GM12878 (cell line): ENCODE data around the gene CD248. TPM values are rescaled to one million over a fixed set of nuclear protein-coding genes. Genes with fewer than 3 reads are reported as not detected.

Source experiments
- ATAC-seq: fragments of 200-7000 bp; cut with Tn5 transposase; 3 replicates; pipeline ENCODE4 v1.9.1; 2020; ENCODE audit warnings: mild to moderate bottlenecking, moderate library complexity
- BruUV-seq: library from RNA; stranded (reverse); fragments of 400-500 nt; replicated peaks from 2 replicates; lab custom pipeline; 2021; lab: Mats Ljungman, UMichigan
- CTCF ChIA-PET: fragments of 300-600 bp; sonication (Branson Sonifier 250); formaldehyde crosslinking; extraction: SDS; loops from one replicate; lab custom pipeline; 2021; ENCODE audit warnings: inconsistent platforms; lab: Yijun Ruan, JAX
- POLR2A ChIA-PET: fragments of 350-600 bp; formaldehyde crosslinking; extraction: SDS; loops from one replicate; lab custom pipeline; 2021; ENCODE audit warnings: inconsistent platforms; lab: Charles Lee
- RAD21 ChIA-PET: fragments of 300-600 bp; sonication (Branson Sonifier 250); formaldehyde crosslinking; loops from one replicate; lab custom pipeline; 2023; ENCODE audit warnings: antibody characterized with exemption; ENCODE audit not compliant: unreplicated experiment; lab: Charles Lee
- SMC1A ChIA-PET: fragments of 300-600 bp; sonication (Branson Sonifier 250); formaldehyde crosslinking; loops from one replicate; lab custom pipeline; 2023; ENCODE audit not compliant: unreplicated experiment, uncharacterized antibody; lab: Charles Lee
- DNase-seq: peaks from one replicate; pipeline ENCODE4 v3.0.0-alpha.2; 2011; ENCODE audit warnings: low read depth, low spot score
- FAIRE-seq: peaks from 3 replicates; lab custom pipeline; 2011; peaks lifted over from hg19 to GRCh38; lab: Jason Lieb, UNC
- H2AFZ ChIP-seq: 2 replicates; pipeline ENCODE4 v1.6.0; 2011; ENCODE audit warnings: low read depth, low read length, control low read depth; ENCODE audit not compliant: control insufficient read depth
- H3K27ac ChIP-seq: 2 replicates; pipeline ENCODE4 v1.5.1; 2011; ENCODE audit warnings: control low read depth; ENCODE audit not compliant: control insufficient read depth, insufficient read depth
- H3K27me3 ChIP-seq, 2 experiments: replicated peaks in 1 of 2; 2 replicates each; pipeline versions ENCODE4 v1.6.0 to v1.6.1; 2011; ENCODE audit warnings: low read length in 1 of 2; ENCODE audit not compliant: control insufficient read depth in 2 of 2, insufficient read depth in 2 of 2
- H3K36me3 ChIP-seq, 2 experiments: 2 replicates each; pipeline ENCODE4 v1.5.1; 2011; ENCODE audit warnings: low read length in 1 of 2; ENCODE audit not compliant: control insufficient read depth in 2 of 2, insufficient read depth in 2 of 2
- H3K4me1 ChIP-seq: 2 replicates; pipeline ENCODE4 v1.6.1; 2011; ENCODE audit warnings: mild to moderate bottlenecking, low read length, moderate library complexity, mixed read lengths; ENCODE audit not compliant: control insufficient read depth, insufficient read depth
- H3K4me2 ChIP-seq: 2 replicates; pipeline ENCODE4 v1.6.0; 2011; ENCODE audit warnings: control low read depth; ENCODE audit not compliant: control insufficient read depth, insufficient read depth
- H3K4me3 ChIP-seq: fragments of 200-600 bp; sonication (generic); 2 replicates; pipeline ENCODE4 v1.5.1; 2016
- H3K79me2 ChIP-seq: 2 replicates; pipeline ENCODE4 v1.6.0; 2011; ENCODE audit warnings: low read length; ENCODE audit not compliant: control insufficient read depth, insufficient read depth
- H3K9ac ChIP-seq: 2 replicates; pipeline ENCODE4 v1.8.0; 2011; ENCODE audit warnings: low read length, control low read depth, mixed read lengths; ENCODE audit not compliant: control insufficient read depth, insufficient read depth
- H3K9me3 ChIP-seq: replicated peaks from 3 replicates; pipeline ENCODE4 v1.5.1; 2011; ENCODE audit warnings: mild to moderate bottlenecking, low read length; ENCODE audit not compliant: control insufficient read depth, insufficient read depth
- H4K20me1 ChIP-seq: 2 replicates; pipeline ENCODE4 v1.6.0; 2011; ENCODE audit not compliant: control insufficient read depth, insufficient read depth
- CBFB ChIP-seq: IDR thresholded peaks from 2 replicates; pipeline ENCODE4 v1.6.1; 2016; ENCODE audit warnings: antibody characterized with exemption, low read depth
- CREM ChIP-seq: IDR thresholded peaks from 2 replicates; pipeline ENCODE4 v1.6.1; 2014; ENCODE audit warnings: antibody characterized with exemption, low read depth
- E4F1 ChIP-seq: fragments of 450-650 bp; IDR thresholded peaks from 2 replicates; pipeline ENCODE4 v1.6.1; 2018; ENCODE audit warnings: borderline replicate concordance, mild to moderate bottlenecking; ENCODE audit not compliant: partially characterized antibody
- HDAC2 ChIP-seq: fragments of 200-600 bp; sonication (generic); IDR thresholded peaks from 2 replicates; pipeline ENCODE4 v1.6.1; 2017
- JUND ChIP-seq: IDR thresholded peaks from 2 replicates; pipeline ENCODE4 v1.6.1; 2012; ENCODE audit warnings: low read depth, mild to moderate bottlenecking, low read length, improper control_type of control experiment, moderate library complexity
- KAT2A ChIP-seq: conservative IDR thresholded peaks from 2 replicates; pipeline ENCODE4 v1.6.1; 2011; ENCODE audit warnings: low read depth, low read length; ENCODE audit not compliant: control insufficient read depth
- KLF5 ChIP-seq: fragments of 450-650 bp; IDR thresholded peaks from 2 replicates; pipeline ENCODE4 v1.6.1; 2014; ENCODE audit warnings: mild to moderate bottlenecking; ENCODE audit not compliant: partially characterized antibody
- MAX ChIP-seq: IDR thresholded peaks from 2 replicates; pipeline ENCODE4 v1.6.1; 2012; ENCODE audit warnings: low read depth, low read length, improper control_type of control experiment
- MXI1 ChIP-seq: fragments of 150-350 bp; IDR thresholded peaks from 2 replicates; pipeline ENCODE4 v1.6.1; 2011; ENCODE audit warnings: low read depth, mild to moderate bottlenecking, inconsistent platforms, low read length, improper control_type of control experiment
- POLR2A ChIP-seq: IDR thresholded peaks from 2 replicates; pipeline ENCODE4 v1.6.1; 2011; ENCODE audit warnings: low read depth, mild to moderate bottlenecking, low read length
- SMARCA5 ChIP-seq: fragments of 450-650 bp; IDR thresholded peaks from 2 replicates; pipeline ENCODE4 v1.6.1; 2017; ENCODE audit warnings: mild to moderate bottlenecking
- SRF ChIP-seq, 2 experiments: IDR thresholded peaks; 2 replicates each; pipeline ENCODE4 v1.6.1; 2011; ENCODE audit warnings: low read depth in 2 of 2, low read length in 2 of 2, mild to moderate bottlenecking in 1 of 2, moderate library complexity in 1 of 2
- ZBED1 ChIP-seq: IDR thresholded peaks from 2 replicates; pipeline ENCODE4 v1.6.1; 2016; ENCODE audit warnings: borderline replicate concordance
- ZNF217 ChIP-seq: fragments of 450-650 bp; IDR thresholded peaks from 2 replicates; pipeline ENCODE4 v1.6.1; 2017; ENCODE audit warnings: antibody characterized with exemption, mild to moderate bottlenecking
- WGBS: methylation state at CpG from one replicate; pipeline ENCODE4 v1.1.6; 2016; ENCODE audit warnings: low lambda C conversion rate; ENCODE audit not compliant: insufficient replicate concordance, insufficient coverage; ENCODE audit errors: missing lambda C conversion rate; 5-methylcytosine and 5-hydroxymethylcytosine counted together
- in situ Hi-C: fragments of 300-500 bp; cut with MboI; formaldehyde crosslinking; loops from 9 replicates; pipeline ENCODE4 v1.14.3; 2018; ENCODE audit warnings: mixed read lengths
- intact Hi-C: fragments of 100-400 bp; cut with micrococcal nuclease; formaldehyde crosslinking; loops from one replicate; pipeline ENCODE4 v1.14.2; 2022; ENCODE audit not compliant: unreplicated experiment
- polyA plus RNA-seq, 11 experiments: library from polyadenylated mRNA; depleted of rRNA in 4 of 11; unstranded in 6 of 11; stranded (reverse) in 5 of 11; fragments of >200 nt; fragmentation: Nextera tagmentation in 4 of 11; fragmentation: Illumina TruSeq in 1 of 11; extraction: Ambion mirVana in 4 of 11; extraction: Trizol in 1 of 11; gene quantifications; 1 replicate in 1 of 11; 2 replicates in 10 of 11; pipeline versions ENCODE4 v1.2.1 to v1.2.3, GENCODE V29; 2011 to 2016; ENCODE audit warnings: inconsistent platforms in 2 of 11, missing spikeins in 2 of 11, low read depth in 1 of 11
- total RNA-seq, 4 experiments: library from RNA; depleted of rRNA in 3 of 4; stranded (reverse); fragments of >200 nt in 3 of 4; fragmentation: Illumina TruSeq in 1 of 4; extraction: Trizol in 1 of 4; gene quantifications; 2 replicates each; pipeline versions ENCODE4 v1.2.1 to v1.2.3, GENCODE V29; 2013 to 2021

CD248 gene
- total and polyA plus RNA-seq, 10 of the 15 experiments (the other 5 are each of a cell fraction or from before 2014, with no cell fraction given), result 0.10 to 0.21 (median 0.20) TPM; not detected in 7

DNA sequence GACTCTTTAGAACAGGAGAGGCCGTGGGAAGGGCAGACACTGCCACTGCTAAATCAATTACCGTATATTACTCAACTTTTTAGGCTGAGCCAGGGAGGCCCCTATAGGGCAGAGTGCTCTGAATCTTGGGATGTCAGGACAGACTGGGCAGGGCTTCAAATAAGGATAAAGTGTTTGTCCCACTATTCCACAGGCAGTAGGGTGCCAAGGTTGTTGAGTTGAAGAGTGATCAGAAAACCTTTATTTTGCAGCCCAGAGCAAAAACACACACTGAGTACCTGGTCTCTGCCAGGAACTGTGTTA lies 32.2 kb upstream of the CD248 start:
- SMC1A ChIA-PET, result no interaction called here
- no peaks in the 10 kb centered on the region for H3K36me3 ChIP-seq
- BruUV-seq, result no TSS peak
- H3K79me2 ChIP-seq, result peaks cover 9% of the 10 kb centered on the region
- peaks cover 12% of the 10 kb centered on the region for H3K4me1 ChIP-seq
- no peak overlapping the region for H3K4me3 ChIP-seq
- no peaks in the 10 kb centered on the region for H3K9me3 ChIP-seq
- ATAC-seq (no peak), FAIRE-seq (no peak), DNase-seq (no peak)
- H3K4me2 ChIP-seq, result no peak overlapping the region
- WGBS, result 100% methylated on average over 2 of the region's 2 CpGs
- no peaks in the 10 kb centered on the region for H3K27me3 ChIP-seq
- no peak overlapping the region for H3K27ac ChIP-seq
- no peak for TF ChIP-seq KLF5
- no peak for TF ChIP-seq MXI1
- no peak for TF ChIP-seq ZBED1
- TF ChIP-seq JUND, result no peak
- CTCF ChIA-PET, result interaction anchor here (1.0 kb wide), 1 partner anchor 40 kb away, joined by 3 read pairs; no protein-coding TSS in a partner anchor
- in situ Hi-C loops (no loop called here), intact Hi-C loops (no loop called here)
- no peak overlapping the region for H2AFZ ChIP-seq
- RAD21 ChIA-PET, result no interaction called here
- H3K9ac ChIP-seq, result no peak overlapping the region
- no peaks in the 10 kb centered on the region for H4K20me1 ChIP-seq
- POLR2A ChIA-PET, result interaction anchor here (0.7 kb wide), 1 partner anchor 1032 kb away, joined by 4 read pairs; no protein-coding TSS in a partner anchor

- Histone ChIP-seq H3K4me2 (peak within 1 kb of the TSS; percentile 88), H2AFZ (peak within 1 kb of the TSS; percentile 93), H3K27me3 (no peaks in the 10 kb centered on the region), H3K9me3 (no peaks in the 10 kb centered on the region), H3K4me1 (peaks cover 17% of the 10 kb centered on the region), H3K9ac (peak within 1 kb of the TSS; percentile 84; the same call in 1 of the 2 replicates), H3K36me3 (no peaks in the 10 kb centered on the region), H3K79me2 (peaks cover 17% of the 10 kb centered on the region), H4K20me1 (no peaks in the 10 kb centered on the region), H3K27ac (peak within 1 kb of the TSS; percentile 61; the same call in 1 of the 2 replicates), H3K4me3 (peak within 1 kb of the TSS; percentile 90)
- ATAC-seq (peak; percentile 72), DNase-seq (peak; percentile 98), FAIRE-seq (no peak)
- under 1% methylated on average over 47 of the region's 101 CpGs for WGBS
- POLR2A ChIA-PET, result interaction anchor here (0.6 to 3.9 kb wide), 4 partner anchors 12 to 212 kb away, joined by 3 to 16 read pairs (median 4); partner anchors contain the start of gene RIN1
- in situ Hi-C loops (no loop called here), intact Hi-C loops (no loop called here)
- BruUV-seq, result no TSS peak
- RAD21 ChIA-PET, result interaction anchor here (1.1 to 2.0 kb wide), 2 partner anchors 13 to 36 kb away, joined by 3 to 6 read pairs; no protein-coding TSS in a partner anchor
- SMC1A ChIA-PET, result interaction anchor here (0.7 to 1.5 kb wide), 3 partner anchors 35 to 59 kb away, joined by 3 to 4 read pairs (median 4); partner anchors contain the start of gene YIF1A
- CTCF ChIA-PET, result interaction anchor here (1.4 to 7.4 kb wide), 4 partner anchors 16 to 42 kb away, joined by 4 to 44 read pairs (median 9); no protein-coding TSS in a partner anchor
- TF ChIP-seq ZNF217 (peak; percentile 56; the same call in 1 of the 2 replicates), SMARCA5 (no peak; the same call in 1 of the 2 replicates), SRF (IDR thresholded peaks at IDR 0.05; ENCODE audit: low read depth in 2 of 2, low read length in 2 of 2) (0 out of 4 replicates have a peak, but pooled peaks of 1 of the 2 experiments have one; percentile 14), HDAC2 (no peak), KAT2A (no peak), E4F1 (no peak), MXI1 (peak; percentile 56; the same call in 1 of the 2 replicates), CBFB (peak; percentile 67), MAX (peak; percentile 17; the same call in 1 of the 2 replicates), CREM (peak; percentile 75; the same call in 1 of the 2 replicates), POLR2A (peak; percentile 60)
Measured at GRCh38 chr11:66347425-66348276, 30.8 kb upstream of the CD248 start, which contains the start of gene B4GAT1. Gene B4GAT1 (minus strand): TSS chr11:66347629. CDS start chr11:66347545, 84 bp downstream.
